K562 (cell line): ENCODE measurements around the gene IL17REL.

ENCODE experiments used
- ARID4B ChIP-seq: sonication (generic); formaldehyde crosslinking; IDR thresholded peaks from 2 replicates; pipeline ENCODE4 v1.8.0; 2022; ENCODE audit warnings: mild to moderate bottlenecking, missing genetic modification reagents
- CTCF ChIP-seq, 3 experiments: IDR thresholded peaks in 2 of 3; conservative IDR thresholded peaks in 1 of 3; 2 replicates each; pipeline ENCODE4 v1.5.1; 2011 to 2012; ENCODE audit warnings: low read length in 3 of 3, mild to moderate bottlenecking in 3 of 3, control low read depth in 2 of 3, improper control_type of control experiment in 1 of 3, inconsistent platforms in 1 of 3, low read depth in 1 of 3, mixed read lengths in 1 of 3, moderate library complexity in 1 of 3; ENCODE audit not compliant: insufficient read depth in 2 of 3
- EZH2 ChIP-seq: IDR thresholded peaks from 2 replicates; pipeline ENCODE4 v1.6.1; 2012; ENCODE audit warnings: low read depth, mild to moderate bottlenecking, inconsistent platforms, low read length, borderline replicate concordance
- HMG20B ChIP-seq: fragments of 250-450 bp; sonication (Bioruptor Pico); IDR thresholded peaks from 2 replicates; pipeline ENCODE4 v1.5.0; 2021; ENCODE audit warnings: mild to moderate bottlenecking
- MAFG ChIP-seq: fragments of 450-650 bp; conservative IDR thresholded peaks from 2 replicates; pipeline ENCODE4 v1.6.1; 2016; ENCODE audit warnings: missing genetic modification characterization, missing compliant biosample characterization
- POLR2AphosphoS5 ChIP-seq: IDR thresholded peaks from 2 replicates; pipeline ENCODE4 v1.6.1; 2011; ENCODE audit warnings: mild to moderate bottlenecking, low read depth, low read length, moderate library complexity; ENCODE audit not compliant: control insufficient read depth, insufficient read depth
- SIX5 ChIP-seq, 2 experiments: IDR thresholded peaks; 2 replicates each; pipeline ENCODE4 v1.6.1; 2011; ENCODE audit warnings: low read length in 2 of 2, borderline replicate concordance in 1 of 2, low read depth in 1 of 2, mild to moderate bottlenecking in 1 of 2, moderate library complexity in 1 of 2; ENCODE audit not compliant: insufficient read depth in 1 of 2
- TBL1XR1 ChIP-seq, 2 experiments: IDR thresholded peaks; 2 replicates each; pipeline ENCODE4 v1.6.1; 2012; ENCODE audit warnings: improper control_type of control experiment in 2 of 2, low read length in 2 of 2, mild to moderate bottlenecking in 1 of 2
- ZNF354B ChIP-seq: fragments of 250-450 bp; sonication (Bioruptor Pico); IDR thresholded peaks from 2 replicates; pipeline ENCODE4 v1.4.0; 2020

- TF ChIP-seq POLR2AphosphoS5, result no peak
- no peak for TF ChIP-seq HMG20B
- no peak for TF ChIP-seq MAFG
- no peak for TF ChIP-seq SIX5 (IDR thresholded peaks at IDR 0.05; ENCODE audit: borderline replicate concordance in 1 of 2, insufficient read depth in 1 of 2, low read depth in 1 of 2, low read length in 2 of 2)
- no peak for TF ChIP-seq ZNF354B (CRISPR knock-in tag)
- no peak for TF ChIP-seq CTCF (IDR thresholded peaks at IDR 0.05 in 2 of 3, conservative IDR thresholded peaks at IDR 0.05 in 1 of 3; ENCODE audit: insufficient read depth in 2 of 3, low read depth in 1 of 3, low read length in 3 of 3)
- no peak for TF ChIP-seq ARID4B (CRISPR knock-in tag)
- TF ChIP-seq EZH2, result no peak
- TF ChIP-seq TBL1XR1 (IDR thresholded peaks at IDR 0.05; ENCODE audit: low read length in 2 of 2), result no peak
Observed at GRCh38 chr22:50019316-50019715, 6.8 kb upstream of the IL17REL start.
